NK-92 (cell line): ENCODE results near the gene MON2.

Experiments used
- DNase-seq: peaks from one replicate; lab custom pipeline; 2025; ENCODE audit not compliant: unreplicated experiment; lab: John Stamatoyannopoulos, UW

MON2 gene

DNA sequence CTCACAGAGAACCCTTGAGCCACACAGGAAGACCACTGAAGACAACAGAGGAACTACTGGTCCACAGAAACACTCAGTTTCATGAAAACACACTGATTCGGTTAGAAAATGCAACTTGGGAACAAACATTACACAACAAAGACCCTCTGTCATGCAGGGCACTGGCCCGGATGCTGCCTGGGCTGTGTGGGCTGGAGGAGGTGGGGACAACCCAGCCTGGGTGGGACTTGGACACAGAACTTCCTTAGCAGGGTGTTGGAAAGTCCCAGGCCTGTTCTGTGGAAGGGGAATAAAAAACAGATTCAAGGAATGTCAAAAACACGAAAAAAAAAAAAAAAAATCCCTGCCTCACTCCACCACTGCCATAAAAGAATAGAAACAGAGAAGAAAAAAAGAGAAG is 181.0 kb downstream of the MON2 start:
- no peak for DNase-seq

DNA sequence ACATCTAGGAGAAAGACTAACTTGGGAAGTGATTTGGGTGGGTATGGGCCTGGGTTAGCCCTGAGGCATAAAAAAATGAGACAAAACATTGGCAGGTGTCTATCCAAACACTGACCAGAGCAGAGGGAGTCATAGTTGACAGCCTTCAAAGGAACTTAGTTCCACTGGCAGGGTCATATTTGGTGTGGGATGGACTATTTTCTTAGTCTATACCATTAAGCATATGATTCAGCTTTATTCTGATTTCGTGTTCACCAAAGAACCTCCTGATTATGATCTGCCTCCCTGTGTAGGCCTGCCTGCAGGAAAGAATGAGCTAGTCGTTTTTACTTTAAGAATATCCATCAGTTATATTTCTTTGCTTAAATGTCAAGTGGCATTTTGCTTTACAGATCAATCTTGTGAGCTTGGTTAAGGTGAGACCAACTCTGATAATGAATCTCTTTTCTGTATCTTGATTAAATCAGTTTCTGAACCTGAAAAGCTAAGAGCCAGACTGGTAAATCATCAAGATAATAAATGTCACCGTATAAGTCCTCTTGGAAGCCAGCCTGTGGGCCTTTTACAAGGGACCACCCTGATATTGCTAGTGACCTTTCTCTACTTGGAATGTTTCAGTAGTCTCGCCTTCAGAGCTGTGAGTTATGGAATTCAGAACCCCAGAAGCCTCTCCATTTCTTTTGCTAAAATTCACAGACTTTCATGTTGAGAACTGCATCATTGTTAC is 182.9 kb downstream of the MON2 start:
- no peak for DNase-seq
